NCI-H2029 (cell line): ENCODE measurements around the gene IDUA.
A peak's percentile ranks its signal among the peaks of the same experiment; 100 is the strongest.
"Not testable (repeated sequence)": the region's sequence is repeated elsewhere in the genome, so short reads cannot be mapped to it uniquely, and the experiment has no call there.

Experiments used
- DNase-seq: peaks from one replicate; lab custom pipeline; 2025; lab: John Stamatoyannopoulos, UW

IDUA gene

DNA sequence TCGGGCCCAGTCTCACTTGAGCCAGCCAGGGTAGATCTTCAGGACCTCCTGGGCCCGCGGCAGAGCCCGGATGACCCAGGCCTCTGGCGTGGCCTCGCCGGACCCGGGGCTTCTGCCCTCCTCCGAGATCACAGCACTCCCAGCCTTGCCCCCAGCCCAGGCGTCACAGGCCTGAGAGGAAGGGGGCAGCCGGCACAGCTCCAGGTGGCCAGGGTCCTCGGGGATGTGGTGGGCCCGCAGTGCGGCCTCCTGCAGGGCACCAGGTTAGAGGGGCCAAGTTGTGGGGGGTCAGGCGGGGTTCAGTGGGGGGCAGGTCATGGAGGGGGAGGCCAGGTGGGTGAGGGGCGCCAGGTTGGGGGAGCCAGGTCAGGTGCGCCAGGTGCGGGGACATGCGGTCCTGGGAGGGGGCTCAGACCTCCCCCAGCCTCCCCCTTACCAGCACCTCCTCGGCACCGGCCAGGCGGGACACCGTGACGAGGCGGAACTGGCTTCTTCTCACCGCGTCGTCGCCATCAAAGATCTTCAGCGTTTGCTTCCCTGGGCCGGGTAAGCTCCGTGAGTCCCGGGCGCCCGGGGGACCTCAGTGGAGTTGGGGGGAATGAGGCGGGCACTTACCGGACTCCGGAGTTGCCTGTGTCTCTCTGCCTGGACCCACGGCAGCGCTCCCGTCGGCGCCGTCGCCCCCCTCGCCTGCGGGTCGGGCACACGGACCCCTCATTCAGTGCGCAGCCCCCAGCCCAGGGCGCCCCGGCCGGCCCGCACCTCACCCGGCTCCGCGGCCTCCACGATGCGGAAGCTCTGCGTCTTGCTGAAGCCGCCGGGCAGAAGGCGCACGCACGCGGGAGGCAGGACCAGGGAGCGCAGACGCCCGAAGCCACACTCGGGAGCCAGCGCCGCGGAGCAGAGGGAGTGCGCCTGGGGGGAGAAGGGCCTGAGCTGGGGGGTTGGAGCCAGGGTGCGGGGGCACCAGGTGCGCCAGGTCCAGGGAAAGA lies 19.4 kb upstream of the IDUA start:
- DNase-seq = no peak

DNA sequence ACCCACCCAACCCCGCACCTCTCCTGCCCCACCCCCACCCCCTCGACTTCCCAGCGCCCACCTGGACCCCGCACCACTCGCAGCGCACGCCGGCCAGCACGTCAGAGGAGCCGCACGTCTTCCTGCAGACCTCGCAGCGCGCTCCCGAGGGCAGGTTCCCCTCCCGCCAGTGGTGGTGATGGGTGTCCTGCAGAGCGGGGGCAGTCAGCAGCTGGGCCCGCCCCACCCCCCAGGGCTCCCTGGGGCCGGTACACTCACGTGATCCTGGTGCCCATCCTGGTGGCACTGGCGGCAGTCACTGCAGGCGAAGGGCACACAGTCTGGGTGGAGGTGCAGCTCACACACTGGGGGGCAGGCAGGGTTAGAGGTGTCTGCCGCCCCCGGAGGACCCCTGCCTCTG lies 18.6 kb upstream of the IDUA start:
- no peak for DNase-seq

DNA sequence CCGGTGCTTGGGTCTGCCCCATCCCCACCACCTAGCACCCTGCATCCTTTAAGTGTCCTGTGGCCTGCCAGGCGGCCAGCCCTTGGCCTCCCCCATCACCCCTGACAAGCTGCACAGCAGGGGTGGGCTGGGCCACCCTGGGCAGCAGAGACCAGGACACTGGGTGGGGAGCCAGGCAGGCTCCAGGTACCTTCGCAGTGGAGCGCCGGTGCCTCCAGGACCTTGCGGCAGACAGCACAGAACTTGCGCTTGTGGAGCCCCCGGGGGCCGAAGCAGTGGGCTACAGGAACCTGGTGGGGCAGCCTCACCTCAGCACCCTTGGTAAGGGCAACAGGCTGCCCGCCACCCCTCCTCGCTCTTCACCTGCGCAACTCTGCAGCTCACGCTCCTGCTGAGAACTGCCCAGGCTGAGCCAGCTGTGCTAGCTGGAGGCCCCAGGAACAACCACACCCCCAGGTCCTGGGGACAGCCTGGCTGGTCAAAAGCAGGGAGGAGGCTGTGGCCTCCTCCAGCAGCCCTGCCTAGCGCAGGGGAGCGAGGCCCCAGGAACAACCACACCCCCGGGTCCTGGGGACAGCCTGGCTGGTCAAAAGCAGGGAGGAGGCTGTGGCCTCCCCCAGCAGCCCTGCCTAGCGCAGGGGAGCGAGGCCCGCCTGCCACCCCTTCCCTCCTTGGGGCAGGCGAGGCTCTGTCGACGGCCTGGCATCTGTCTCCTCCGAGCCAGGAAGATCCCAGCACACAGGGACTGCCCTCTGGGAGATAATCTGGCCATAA lies 18.0 kb upstream of the IDUA start:
- no peak for DNase-seq

DNA sequence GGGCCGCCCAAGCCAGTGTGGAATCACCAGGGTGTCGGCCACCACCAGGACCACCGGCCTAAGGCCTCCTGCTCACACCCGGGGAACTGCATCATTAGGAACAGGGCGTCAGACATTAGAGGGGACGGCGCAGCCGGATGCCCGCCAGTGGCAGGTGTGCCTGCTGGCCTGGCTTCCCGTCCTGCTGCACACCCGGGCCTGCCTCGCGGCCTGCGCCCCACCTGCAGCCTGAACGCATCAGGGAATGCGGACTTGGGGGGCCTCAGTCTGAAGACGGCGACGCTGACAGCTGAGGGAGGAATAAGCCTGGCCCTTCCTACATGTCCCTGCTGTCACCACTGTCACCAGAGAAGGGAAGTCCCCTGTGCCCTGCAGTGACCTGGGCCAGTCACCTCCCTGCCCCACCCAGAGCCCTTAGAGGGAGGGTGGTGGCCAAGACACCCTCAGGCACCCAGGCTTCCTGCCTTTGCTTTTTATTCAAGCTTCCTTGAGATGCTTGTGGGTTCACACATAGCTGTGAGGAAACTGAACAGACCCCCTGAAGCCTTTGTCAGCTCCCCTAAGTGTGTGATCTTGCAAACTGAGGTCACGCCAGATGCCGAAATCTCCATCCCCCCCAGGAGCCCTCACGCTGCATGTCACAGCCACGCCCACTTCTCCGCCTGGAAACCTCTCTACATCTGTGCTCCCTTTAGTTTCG lies 16.6 kb upstream of the IDUA start:
- DNase-seq = no peak

DNA sequence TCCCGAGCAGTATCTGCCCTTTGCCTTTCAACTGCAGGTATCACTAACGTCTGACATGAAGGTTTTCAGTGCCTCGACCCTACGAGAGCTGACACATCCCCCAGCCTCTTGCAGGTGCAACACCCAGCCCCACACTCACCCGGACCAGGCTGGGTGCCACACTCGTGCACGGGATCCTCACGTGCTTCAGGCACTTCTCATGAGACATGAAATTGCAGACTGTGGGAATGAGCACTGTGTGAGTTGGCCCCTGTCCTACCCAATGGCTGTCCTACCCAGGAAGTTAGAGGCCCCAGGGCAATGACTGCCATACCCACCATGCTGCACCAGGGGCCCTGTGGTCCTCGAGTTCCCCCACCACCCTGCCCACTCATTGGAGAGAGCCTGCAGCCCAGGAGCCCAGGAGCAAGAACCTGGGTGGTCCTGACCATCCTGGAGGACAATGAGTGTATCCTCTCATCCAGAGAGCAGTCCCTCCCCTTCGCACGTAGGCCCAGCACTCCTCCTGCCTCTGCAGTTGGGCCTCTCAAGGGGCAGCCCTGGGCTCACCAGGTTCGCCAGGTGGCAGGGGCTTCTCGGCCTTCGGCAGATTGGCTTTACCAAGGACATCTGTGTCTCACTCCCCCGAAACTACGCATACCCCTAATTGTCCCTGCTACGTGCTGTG lies 15.9 kb upstream of the IDUA start:
- no peak for DNase-seq

DNA sequence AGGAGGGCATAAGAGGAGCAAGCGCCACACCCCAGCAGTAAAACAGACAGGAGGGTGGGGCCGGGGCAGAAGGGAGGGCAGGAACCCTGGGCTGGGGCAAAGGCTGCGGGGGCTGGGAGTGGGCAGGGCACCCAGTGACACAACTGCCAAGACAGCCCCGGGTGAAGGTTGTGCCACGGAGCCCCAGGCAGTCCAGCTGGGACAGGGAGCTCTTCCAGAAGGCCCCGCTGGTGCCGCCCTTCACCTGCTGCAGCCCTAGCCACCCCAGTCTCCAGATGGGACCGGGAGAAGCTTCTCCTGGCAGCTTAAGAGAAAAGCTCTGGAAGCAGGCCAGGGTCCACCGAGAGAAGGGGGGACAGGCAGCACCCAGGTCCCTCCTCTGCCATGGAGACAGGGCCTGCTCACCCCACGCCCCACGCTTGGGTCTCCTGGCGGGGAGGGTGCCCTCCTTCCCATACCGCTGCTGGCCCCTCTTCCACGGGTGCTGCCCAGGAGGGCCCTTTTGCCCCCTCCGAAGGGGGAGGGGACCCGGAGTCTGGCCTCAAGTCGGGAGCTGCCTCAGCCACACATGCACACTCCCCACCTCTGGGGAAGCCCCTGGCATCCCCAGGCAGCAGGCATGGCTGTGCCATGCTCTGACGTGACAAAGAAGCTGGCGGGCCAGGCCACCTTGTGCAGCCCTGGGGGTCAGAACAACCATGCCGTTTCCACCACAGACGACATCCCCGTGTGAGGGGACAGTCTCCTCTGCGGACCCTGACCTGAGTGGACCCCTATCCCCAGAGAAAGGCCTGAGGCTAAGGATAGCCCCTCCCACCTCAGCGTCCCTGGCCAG lies 15.0 kb upstream of the IDUA start:
- no peak for DNase-seq

DNA sequence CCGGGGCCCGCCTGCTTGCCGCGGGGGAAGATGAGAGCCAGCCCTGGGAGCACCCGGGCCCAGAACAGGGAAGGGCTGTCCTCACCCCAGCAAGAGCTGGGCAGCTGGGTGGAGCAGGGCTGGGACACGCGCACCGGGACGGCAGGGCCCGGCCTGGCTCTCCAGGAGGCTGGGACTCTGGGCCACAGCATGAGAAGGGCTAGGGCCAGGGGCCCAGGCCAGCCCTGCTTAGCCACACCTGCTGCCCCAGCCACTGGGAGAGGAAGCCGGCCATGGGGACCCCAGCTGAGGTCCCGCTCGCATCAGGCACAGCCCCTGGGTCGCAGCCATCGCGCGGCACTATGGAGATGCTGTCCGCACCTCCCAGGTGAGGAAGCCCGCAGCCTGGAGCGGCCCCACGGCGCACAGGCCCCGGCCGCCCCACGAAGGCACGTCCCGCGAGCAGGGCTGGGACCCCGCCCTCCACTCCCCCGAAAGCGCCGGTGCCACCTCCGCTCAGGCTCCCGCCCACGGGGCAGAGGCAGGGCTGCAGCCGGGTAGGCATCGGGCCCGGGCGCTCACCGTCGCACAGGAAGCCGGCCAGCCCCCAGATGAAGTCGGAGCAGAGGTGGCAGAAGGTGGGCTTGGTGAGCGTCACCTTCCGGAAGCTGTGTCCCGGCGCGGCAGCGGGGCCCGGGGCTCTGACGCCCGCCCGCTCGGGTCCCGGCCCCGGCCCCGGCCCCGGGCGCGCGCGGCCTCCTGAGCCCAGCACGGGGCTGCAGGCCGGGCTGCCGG lies 14.0 kb upstream of the IDUA start:
- no peak for DNase-seq

DNA sequence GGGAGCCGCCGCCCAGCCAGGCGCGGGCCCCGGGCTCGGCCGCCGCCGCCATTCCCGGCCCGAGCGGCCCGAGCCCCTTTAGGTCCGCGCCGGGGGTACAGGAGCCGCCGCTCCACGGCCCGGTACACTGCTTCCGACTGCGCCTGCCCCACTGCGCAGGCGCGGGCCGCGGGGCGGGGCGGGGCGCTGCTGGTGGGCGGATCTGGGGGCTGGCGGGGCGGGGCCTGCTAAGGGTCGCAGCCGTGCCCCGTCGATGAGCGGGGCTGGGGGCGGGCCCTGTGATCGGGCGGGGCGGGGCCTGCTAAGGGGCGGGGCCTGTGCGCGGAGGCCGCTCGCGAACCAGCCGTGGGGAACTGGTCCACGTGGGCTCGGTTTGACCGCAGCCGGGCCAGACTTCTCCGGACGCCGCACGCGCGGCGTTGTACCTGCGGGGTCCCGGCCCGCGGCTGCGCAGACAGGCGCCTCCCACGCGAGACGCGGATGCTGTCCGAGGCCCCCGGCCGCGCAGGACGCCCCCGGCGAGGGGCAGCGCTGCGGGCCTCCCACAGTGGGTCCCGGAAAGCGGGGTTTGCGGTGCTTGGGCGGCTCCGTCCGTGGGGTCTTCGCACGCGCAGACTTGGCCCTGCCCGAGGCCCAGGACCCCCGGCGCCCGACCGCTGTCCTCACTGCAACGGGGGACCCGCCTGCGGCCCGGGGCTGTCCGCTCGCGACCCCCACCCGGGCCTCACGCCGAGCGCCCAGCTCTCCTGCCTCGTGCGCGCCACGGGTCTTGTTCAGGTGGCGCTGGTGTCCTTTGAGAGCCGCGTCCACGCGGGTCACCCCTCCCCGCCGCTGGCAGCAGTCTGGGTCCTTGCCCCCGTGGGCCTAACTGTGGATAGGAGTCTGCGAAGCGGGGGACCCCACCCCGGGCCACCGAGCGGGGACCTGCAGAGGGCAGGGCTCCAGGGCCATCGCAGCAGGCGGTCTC lies 13.1 kb upstream of the IDUA start, which contains the start of gene DGKQ:
TSS of gene DGKQ (minus strand) at position 139 of the 967 bp plus-strand sequence. CDS start at position 52, 87 bp downstream.
- peak; percentile 11 for DNase-seq

DNA sequence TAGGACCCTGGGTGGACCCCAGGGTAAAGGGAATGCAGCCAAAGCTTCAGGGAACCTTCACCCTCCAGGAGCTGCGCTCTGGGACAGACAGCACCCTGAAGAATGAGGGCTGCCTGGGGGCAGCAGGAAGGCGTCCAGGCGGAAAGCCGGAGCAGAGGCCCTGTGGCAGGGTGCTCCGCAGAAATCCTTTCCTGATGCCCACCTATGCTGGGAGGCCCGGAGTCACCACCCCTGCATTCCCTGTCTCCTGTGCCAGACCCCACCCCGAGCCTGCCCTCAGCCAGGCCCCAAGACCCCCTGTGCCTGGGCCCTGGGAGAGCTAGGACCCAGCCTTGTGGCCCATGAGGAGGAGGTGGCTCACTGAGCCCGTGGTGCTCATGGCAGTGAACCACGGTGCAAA lies 12.2 kb upstream of the IDUA start:
- DNase-seq = no peak

DNA sequence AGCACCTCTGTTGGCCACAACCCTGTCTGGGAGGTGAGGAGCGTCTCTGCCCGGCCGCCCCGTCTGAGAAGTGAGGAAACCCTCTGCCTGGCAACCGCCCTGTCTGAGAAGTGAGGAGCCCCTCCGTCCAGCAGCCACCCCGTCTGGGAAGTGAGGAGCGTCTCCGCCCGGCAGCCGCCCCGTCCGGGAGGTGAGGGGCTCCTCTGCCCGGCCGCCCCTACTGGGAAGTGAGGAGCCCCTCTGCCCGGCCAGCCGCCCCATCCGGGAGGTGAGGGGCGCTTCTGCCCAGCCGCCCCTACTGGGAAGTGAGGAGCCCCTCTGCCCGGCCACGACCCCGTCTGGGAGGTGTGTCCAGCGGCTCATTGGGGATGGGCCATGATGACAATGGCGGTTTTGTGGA lies 10.8 kb upstream of the IDUA start:
- not testable (repeated sequence) for DNase-seq

DNA sequence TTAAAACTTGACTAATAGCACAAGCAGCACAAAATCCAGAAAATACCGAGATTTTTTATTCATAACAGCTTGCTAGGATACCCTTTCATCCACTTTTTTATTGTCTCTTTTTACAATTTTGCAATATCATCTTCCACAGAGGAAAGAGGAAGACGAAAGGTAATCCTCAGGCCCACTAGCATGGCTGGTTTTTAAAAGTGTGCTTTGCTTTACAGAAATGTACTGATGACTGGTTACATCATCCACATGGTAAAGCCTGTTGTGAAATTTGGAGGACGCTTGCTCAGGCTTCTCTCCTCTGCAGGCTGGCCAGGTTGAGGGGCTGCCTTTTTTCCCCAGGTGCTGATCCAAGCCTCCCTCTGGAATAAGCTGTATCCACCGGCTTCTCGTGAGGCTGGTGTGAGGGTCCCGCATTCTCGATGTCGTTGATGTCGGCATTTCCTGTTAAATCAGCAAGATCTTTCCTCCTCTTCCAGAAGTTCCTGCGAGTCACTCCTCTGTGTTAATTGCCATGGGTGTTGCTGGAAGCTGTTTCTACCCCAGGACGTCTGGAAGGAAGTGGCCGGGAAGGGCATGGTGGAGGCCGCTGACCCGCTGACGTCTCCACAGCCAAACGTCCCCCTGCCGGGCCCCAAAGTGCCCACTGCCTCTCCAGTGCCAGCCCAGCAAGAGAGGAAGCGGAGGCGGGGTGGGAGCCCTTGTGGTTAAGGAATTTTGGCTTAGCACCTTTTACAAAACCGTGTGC lies 7.7 kb upstream of the IDUA start:
- no peak for DNase-seq

DNA sequence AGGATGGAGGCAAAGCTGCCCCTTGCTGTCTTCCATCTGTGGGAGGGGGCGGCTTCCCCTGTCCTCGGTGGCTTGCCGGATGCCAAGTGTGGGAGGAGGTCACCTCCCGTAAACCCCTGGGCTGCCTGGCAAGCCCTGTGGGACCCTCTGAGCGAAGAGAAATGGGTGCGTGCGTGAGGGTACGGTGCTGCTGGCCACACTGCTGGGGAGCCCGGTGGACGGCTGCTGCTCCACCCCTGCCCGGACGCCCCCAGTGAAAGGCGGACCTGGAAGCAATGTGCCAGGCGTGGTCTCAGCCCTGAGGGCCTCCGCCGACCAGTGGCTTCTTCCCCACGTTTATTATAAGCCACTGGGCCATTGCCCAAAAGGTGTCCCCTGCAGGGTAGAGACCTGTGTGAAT lies 4.6 kb upstream of the IDUA start:
- no peak for DNase-seq

DNA sequence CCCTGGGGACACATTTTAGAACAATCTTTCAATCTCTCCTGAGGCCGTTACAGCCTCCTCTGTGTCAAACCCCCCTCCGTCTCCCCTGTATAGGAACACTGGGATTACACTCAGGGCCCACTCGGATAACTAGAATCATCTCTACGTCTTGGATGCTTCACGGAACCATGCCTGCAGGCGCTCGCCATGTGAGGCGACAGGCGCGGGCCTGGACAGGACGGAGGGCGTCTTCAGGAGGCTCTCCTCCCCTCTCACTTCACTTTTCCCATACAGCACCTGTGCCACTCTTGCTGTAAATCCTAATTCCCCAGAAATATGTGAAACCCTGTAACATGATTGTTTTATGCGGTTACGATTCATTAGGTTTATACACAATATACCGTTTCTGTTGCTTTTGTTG lies 4.0 kb upstream of the IDUA start:
- DNase-seq = no peak

DNA sequence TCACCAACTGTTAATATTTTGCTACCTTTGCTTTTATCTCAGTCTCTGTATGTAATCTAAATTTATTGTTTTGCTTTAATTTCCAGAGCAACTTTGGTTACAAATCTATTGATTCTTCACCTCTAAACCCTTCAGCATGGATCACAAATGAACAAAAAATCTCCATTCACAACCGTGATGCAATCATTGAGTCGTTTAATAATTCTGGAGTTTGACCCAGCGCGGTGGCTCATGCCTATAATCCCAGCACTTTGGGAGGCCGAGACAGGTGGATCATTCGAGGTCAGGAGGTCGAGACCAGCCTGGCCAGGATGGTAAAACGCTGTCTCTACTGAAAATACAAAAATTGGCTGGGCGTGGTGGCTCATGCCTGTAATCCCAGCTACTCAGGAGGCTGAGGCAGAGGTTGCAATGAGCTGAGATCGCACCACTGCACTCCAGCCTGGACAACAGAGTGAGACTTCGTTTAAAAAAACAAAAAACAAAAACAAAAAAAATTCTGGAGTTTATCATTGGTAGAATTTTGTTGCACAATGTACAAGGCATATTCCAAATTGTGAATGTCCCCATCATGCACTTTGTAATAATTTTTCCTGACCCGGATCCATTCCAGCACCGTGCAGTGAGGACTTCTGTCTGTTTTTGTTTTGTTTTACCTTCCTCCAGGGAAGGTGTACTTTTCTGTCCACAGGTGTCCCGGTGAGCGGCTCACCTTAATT lies 2.3 kb upstream of the IDUA start:
- no peak for DNase-seq

DNA sequence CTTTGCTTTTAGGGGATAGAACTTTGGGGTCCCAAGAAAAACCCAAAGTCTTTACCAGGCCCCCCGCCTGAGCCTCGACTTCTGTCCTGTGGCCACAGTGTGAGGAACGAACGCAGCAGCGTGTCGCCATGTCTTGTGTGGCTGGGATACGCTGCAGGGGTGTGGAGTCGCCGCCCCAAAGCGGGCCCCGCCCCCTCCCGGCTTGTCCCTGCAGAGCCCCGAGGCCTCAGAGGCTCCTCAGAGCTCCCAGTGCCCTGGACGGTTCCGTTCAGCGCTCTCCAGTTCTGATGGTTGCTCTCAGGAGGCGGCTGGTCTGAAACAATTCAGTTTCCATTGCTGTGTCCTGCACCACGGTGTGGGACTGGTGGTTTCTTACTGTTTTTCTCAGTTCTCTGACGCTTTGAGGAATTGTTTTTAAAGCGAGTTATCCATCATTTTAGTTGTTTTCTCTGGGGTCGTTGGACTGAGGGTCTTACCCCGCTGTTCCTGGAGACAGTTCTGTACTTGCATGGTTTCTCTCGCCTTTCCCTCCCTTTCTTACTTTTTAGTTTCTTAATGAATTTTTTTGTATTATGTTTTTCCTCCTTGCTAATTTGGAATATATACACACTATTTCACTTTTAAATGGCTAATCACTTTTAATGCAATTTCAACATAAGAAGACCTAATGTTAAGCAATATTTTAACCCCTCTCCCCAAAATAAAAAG lies 1.6 kb upstream of the IDUA start:
- DNase-seq = no peak

DNA sequence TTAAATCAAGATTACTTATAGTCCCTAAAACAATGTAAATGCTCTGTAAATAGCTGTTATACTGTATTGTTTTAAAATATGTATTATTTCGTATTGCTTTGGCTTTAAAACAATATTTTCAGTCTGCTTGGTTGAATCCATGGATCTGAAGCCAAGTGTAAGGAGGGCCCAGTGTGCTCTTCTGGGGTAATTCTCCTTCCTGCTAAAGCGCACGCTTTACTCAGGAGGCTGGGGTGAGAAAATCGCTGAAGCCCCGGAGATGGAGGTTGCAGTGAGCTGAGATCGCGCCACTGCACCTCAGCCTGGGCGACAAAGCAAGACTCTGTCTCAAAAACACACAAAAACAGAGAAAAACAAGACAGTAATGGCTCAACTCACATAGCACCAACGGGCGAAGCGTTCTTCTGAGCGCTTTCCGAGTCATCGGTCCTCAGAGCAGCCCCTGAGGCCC lies 391 bp upstream of the IDUA start:
- DNase-seq = no peak
